Measurements from ENCODE around the gene NADK2.
"Not testable (repeated sequence)": the region's sequence is repeated elsewhere in the genome, so short reads cannot be mapped to it uniquely, and the experiment has no call there.

NADK2 gene

GRCh38 chr5:36241631-36242533, at the start of gene NADK2:
Gene NADK2 (minus strand): TSS chr5:36241925. CDS start chr5:36241798, 127 bp downstream.
- peak; percentile 97 to 99 for DNase-seq

- no peak for DNase-seq
These were observed 44.3 kb upstream of the NADK2 start for GRCh38 chr5:36285837-36286615.

GRCh38 chr5:36283775-36284174, 42.0 kb upstream of the NADK2 start:
- DNase-seq, result not testable (repeated sequence)

GRCh38 chr5:36281626-36282025, 39.9 kb upstream of the NADK2 start:
- DNase-seq, result no peak

GRCh38 chr5:36279054-36279698, 37.5 kb upstream of the NADK2 start:
- peak in 1 of 2 experiments; percentile 11 for DNase-seq

GRCh38 chr5:36277521-36278176, 35.9 kb upstream of the NADK2 start:
- no peak for DNase-seq

GRCh38 chr5:36276864-36277263, 35.1 kb upstream of the NADK2 start:
- DNase-seq, result no peak

GRCh38 chr5:36273809-36274526, 32.2 kb upstream of the NADK2 start:
- DNase-seq, result no peak

GRCh38 chr5:36272136-36272690, 30.5 kb upstream of the NADK2 start:
- DNase-seq, result no peak

- no peak for DNase-seq
These were observed 29.3 kb upstream of the NADK2 start for GRCh38 chr5:36270876-36271575.

GRCh38 chr5:36270175-36270574, 28.4 kb upstream of the NADK2 start:
- no peak for DNase-seq

GRCh38 chr5:36269478-36269877, 27.8 kb upstream of the NADK2 start:
- DNase-seq, result no peak

- no peak for DNase-seq
These were observed 26.2 kb upstream of the NADK2 start for GRCh38 chr5:36267905-36268304.

- DNase-seq, result no peak
These were observed 22.6 kb upstream of the NADK2 start for GRCh38 chr5:36264202-36264760.

- DNase-seq, result no peak
These were observed 19.5 kb upstream of the NADK2 start for GRCh38 chr5:36261186-36261585.

GRCh38 chr5:36253575-36253974, 11.8 kb upstream of the NADK2 start:
- no peak for DNase-seq

GRCh38 chr5:36252722-36253365, 11.1 kb upstream of the NADK2 start:
- no peak for DNase-seq

GRCh38 chr5:36251218-36251617, 9.5 kb upstream of the NADK2 start:
- DNase-seq, result no peak

GRCh38 chr5:36250427-36250826, 8.7 kb upstream of the NADK2 start:
- no peak for DNase-seq

Measured in NCI-H526 (cell line).